Psoas muscle (tissue), 8 donors: ENCODE data around the gene CYB561D2. TPM values are rescaled to one million over a fixed set of nuclear protein-coding genes. Genes with fewer than 3 reads are reported as not detected.

ENCODE experiments used
- ATAC-seq, 4 donors: fragments of 200-7000 bp; cut with Tn5 transposase; one replicate each; pipeline ENCODE4 v1.9.1; 2020; ENCODE audit warnings: moderate library complexity in 3 of 4, mild to moderate bottlenecking in 2 of 4
- DNase-seq, 2 donors: peaks; one replicate each; pipeline ENCODE4 v3.0.0-alpha.2; 2020
- H3K27ac ChIP-seq: fragments of 200-600 bp; one replicate; pipeline ENCODE4 v1.8.0; 2022
- H3K27me3 ChIP-seq, 3 donors: fragments of 200-600 bp in 1 of 3; one replicate each; pipeline versions ENCODE4 v1.6.1 to v1.8.0; 2013 to 2022; ENCODE audit warnings: low read length in 2 of 3, mild to moderate bottlenecking in 2 of 3, moderate library complexity in 1 of 3; ENCODE audit not compliant: insufficient read depth in 3 of 3
- H3K36me3 ChIP-seq, 2 donors: fragments of 200-600 bp in 1 of 2; one replicate each; pipeline versions ENCODE4 v1.6.1 to v1.8.0; 2013 to 2022; ENCODE audit warnings: low read depth in 1 of 2, mild to moderate bottlenecking in 1 of 2, moderate library complexity in 1 of 2; ENCODE audit not compliant: insufficient read depth in 1 of 2
- H3K4me1 ChIP-seq: fragments of 200-600 bp; one replicate; pipeline ENCODE4 v1.8.0; 2022
- H3K4me3 ChIP-seq: fragments of 200-600 bp; one replicate; pipeline ENCODE4 v1.8.0; 2022; ENCODE audit warnings: mild to moderate bottlenecking
- H3K9me3 ChIP-seq: fragments of 200-600 bp; one replicate; pipeline ENCODE4 v1.8.0; 2022
- CTCF ChIP-seq: fragments of 200-600 bp; IDR thresholded peaks from one replicate; pipeline ENCODE4 v1.8.0; 2022; ENCODE audit warnings: antibody characterized with exemption
- WGBS, 3 donors: extraction: QIAGEN DNeasy Blood & Tissue Kit; methylation state at CpG; one replicate each; pipeline versions ENCODE4 v1.1.6 to v1.1.7; 2013; 5-methylcytosine and 5-hydroxymethylcytosine counted together
- intact Hi-C, 2 donors: fragments of 100-400 bp; cut with DNase I; formaldehyde crosslinking; loops; one replicate each; pipeline versions ENCODE4 v1.11.0 to v1.14.2; 2022
- polyA plus RNA-seq, 3 donors: library from polyadenylated mRNA; stranded (reverse); fragments of 200-250 nt; gene quantifications; one replicate each; pipeline ENCODE4 v1.2.3, GENCODE V29; 2013
- total RNA-seq, 4 donors: library from RNA; stranded (reverse); fragmentation: NEBNext Ultra II Directional in 2 of 4; extraction: Animal tissue kit (Norgen Biotek cat#: 25700) in 2 of 4; gene quantifications; one replicate each; pipeline versions ENCODE4 v1.2.1 to v1.2.4, GENCODE V29; 2021 to 2023
- donor health status: healthy with polysubstance abuse.
- donor health status: DM: no; HTN: no; CAD: no; lungs with moderate emphysema.
- donor health status: Bipolar disorder and iron deficiency.
- donor health status: healthy.
- donor health status: DM: yes; HTN: yes; CAD: no.
- donor health status: DM: no; HTN: no; CAD: no.
- donor health status: DM: no; HTN: no; CAD: no.
- donor health status: DM: yes; HTN: yes; CAD: no.

CYB561D2 gene
- total and polyA plus RNA-seq, 7 donors = 5.7 to 34.8 (median 9.2) TPM

GRCh38 chr3:50393061-50393460 is 42.4 kb downstream of the CYB561D2 start:
- DNase-seq (no peak), ATAC-seq (no peak)
- Histone ChIP-seq H3K27ac (no peak overlapping the region), H3K36me3 (no peaks in the 10 kb centered on the region), H3K9me3 (no peaks in the 10 kb centered on the region), H3K4me3 (no peak overlapping the region), H3K27me3 (no peaks in the 10 kb centered on the region), H3K4me1 (peaks cover 17% of the 10 kb centered on the region)
- 76 to 83% (median 81%) methylated on average over 5 of the region's 5 CpGs for WGBS, 3 donors
- intact Hi-C loops = no loop called here
- TF ChIP-seq CTCF = no peak

GRCh38 chr3:50395070-50395860 is 44.6 kb downstream of the CYB561D2 start:
- no peaks in the 10 kb centered on the region for H3K9me3 ChIP-seq
- ATAC-seq (no peak), DNase-seq (no peak)
- H3K27me3 ChIP-seq = no peaks in the 10 kb centered on the region
- 85 to 87% (median 87%) methylated on average over 10 of the region's 10 CpGs for WGBS, 3 donors
- no peak for TF ChIP-seq CTCF
- H3K36me3 ChIP-seq = no peaks in the 10 kb centered on the region
- intact Hi-C loops = no loop called here
- H3K4me1 ChIP-seq = peaks cover 14% of the 10 kb centered on the region
- no peak overlapping the region for H3K27ac ChIP-seq
- no peak overlapping the region for H3K4me3 ChIP-seq

- Histone ChIP-seq H3K4me3 (no peak overlapping the region), H3K27ac (no peak overlapping the region), H3K4me1 (peaks cover 2% of the 10 kb centered on the region), H3K27me3 (no peaks in the 10 kb centered on the region), H3K36me3 (no peaks in the 10 kb centered on the region), H3K9me3 (no peaks in the 10 kb centered on the region)
- TF ChIP-seq CTCF = no peak
- 91 to 97% (median 95%) methylated on average over 10 of the region's 10 CpGs for WGBS, 3 donors
- DNase-seq = no peak
- intact Hi-C loops = no loop called here
- ATAC-seq = no peak
Measured at GRCh38 chr3:50396502-50396901, 45.8 kb downstream of the CYB561D2 start.

- Histone ChIP-seq H3K9me3 (no peaks in the 10 kb centered on the region), H3K27ac (no peak overlapping the region), H3K4me1 (no peaks in the 10 kb centered on the region), H3K4me3 (no peak overlapping the region), H3K27me3 (no peaks in the 10 kb centered on the region), H3K36me3 (no peaks in the 10 kb centered on the region)
- 29 to 57% (median 37%) methylated on average over 5 of the region's 5 CpGs for WGBS, 3 donors
- intact Hi-C loops = no loop called here
- ATAC-seq (no peak), DNase-seq (no peak)
- TF ChIP-seq CTCF = no peak
Measured at GRCh38 chr3:50401978-50402595, 51.4 kb downstream of the CYB561D2 start.

Other genes with a start within 250 kb of the CYB561D2 start
- gene SEMA3F, start 195.5 kb upstream of the CYB561D2 start, total RNA-seq = 10 to 100 TPM in 3 of 4 donors, 1 to 10 TPM in 1; 7.0 to 13.7 (median 12.3) TPM
- 1 to 10 TPM; 4.7 to 7.6 (median 6.8) TPM for gene SEMA3F, start 195.5 kb upstream of the CYB561D2 start, polyA plus RNA-seq
- gene GNAT1, start 159.3 kb upstream of the CYB561D2 start, total RNA-seq = not detected
- gene GNAT1, start 159.3 kb upstream of the CYB561D2 start, polyA plus RNA-seq = not detected
- gene SLC38A3, start 145.6 kb upstream of the CYB561D2 start, total RNA-seq = 10 to 100 TPM in 1 of 4 donors, 1 to 10 TPM in 3; 1.7 to 12.7 (median 5.4) TPM
- gene SLC38A3, start 145.6 kb upstream of the CYB561D2 start, polyA plus RNA-seq = 1 to 10 TPM in 2 of 3 donors, under 1 TPM in 1; 0.12 to 4.5 (median 1.3) TPM
- 10 to 100 TPM; 55.5 to 93.9 (median 74.8) TPM for gene GNAI2, start 114.7 kb upstream of the CYB561D2 start, total RNA-seq
- gene GNAI2, start 114.7 kb upstream of the CYB561D2 start, polyA plus RNA-seq = 10 to 100 TPM; 39.4 to 57.6 (median 50.7) TPM
- 1 to 10 TPM; 3.1 to 6.8 (median 4.3) TPM for gene SEMA3B, start 81.7 kb upstream of the CYB561D2 start, total RNA-seq
- 1 to 10 TPM; 2.1 to 3.4 (median 2.2) TPM for gene SEMA3B, start 81.7 kb upstream of the CYB561D2 start, polyA plus RNA-seq
- gene LSMEM2, start 71.8 kb upstream of the CYB561D2 start, total RNA-seq = 10 to 100 TPM in 1 of 4 donors, 1 to 10 TPM in 2, under 1 TPM in 1; 0.84 to 13.1 (median 1.1) TPM
- gene LSMEM2, start 71.8 kb upstream of the CYB561D2 start, polyA plus RNA-seq = 1 to 10 TPM in 1 of 3 donors, under 1 TPM in 2; 0.61 to 1.6 (median 0.66) TPM
- gene IFRD2, start 58.4 kb upstream of the CYB561D2 start, total RNA-seq = 100 to 1,000 TPM in 3 of 4 donors, 10 to 100 TPM in 1; 77.2 to 145 (median 119) TPM
- gene IFRD2, start 58.4 kb upstream of the CYB561D2 start, polyA plus RNA-seq = 100 to 1,000 TPM; 129 to 175 (median 151) TPM
- gene HYAL3, start 51.5 kb upstream of the CYB561D2 start, total RNA-seq = 1 to 10 TPM in 1 of 4 donors, under 1 TPM in 3; 0.28 to 2.1 (median 0.65) TPM
- 1 to 10 TPM in 2 of 3 donors, under 1 TPM in 1; 0.23 to 3.4 (median 1.2) TPM for gene HYAL3, start 51.5 kb upstream of the CYB561D2 start, polyA plus RNA-seq
- 1 to 10 TPM; 7.9 to 9.7 (median 8.3) TPM for gene NAA80, start 51.5 kb upstream of the CYB561D2 start, total RNA-seq
- 10 to 100 TPM in 1 of 3 donors, 1 to 10 TPM in 2; 6.8 to 12.8 (median 10.0) TPM for gene NAA80, start 51.5 kb upstream of the CYB561D2 start, polyA plus RNA-seq
- 10 to 100 TPM in 3 of 4 donors, 1 to 10 TPM in 1; 8.5 to 20.8 (median 13.7) TPM for gene HYAL1, start 47.3 kb upstream of the CYB561D2 start, total RNA-seq
- gene HYAL1, start 47.3 kb upstream of the CYB561D2 start, polyA plus RNA-seq = 10 to 100 TPM in 2 of 3 donors, 1 to 10 TPM in 1; 9.5 to 15.1 (median 13.8) TPM
- 10 to 100 TPM; 20.6 to 42.8 (median 25.6) TPM for gene HYAL2, start 28.1 kb upstream of the CYB561D2 start, total RNA-seq
- 10 to 100 TPM; 25.3 to 61.7 (median 41.8) TPM for gene HYAL2, start 28.1 kb upstream of the CYB561D2 start, polyA plus RNA-seq
- gene TUSC2, start 22.6 kb upstream of the CYB561D2 start, total RNA-seq = 10 to 100 TPM; 31.5 to 43.6 (median 33.7) TPM
- gene TUSC2, start 22.6 kb upstream of the CYB561D2 start, polyA plus RNA-seq = 100 to 1,000 TPM in 1 of 3 donors, 10 to 100 TPM in 2; 38.0 to 100 (median 84.9) TPM
- gene RASSF1, start 10.0 kb upstream of the CYB561D2 start, total RNA-seq = 10 to 100 TPM; 10.1 to 24.2 (median 14.9) TPM
- 10 to 100 TPM; 33.3 to 84.5 (median 37.9) TPM for gene RASSF1, start 10.0 kb upstream of the CYB561D2 start, polyA plus RNA-seq
- under 1 TPM; 0.24 to 0.99 (median 0.57) TPM for gene ZMYND10, start 5.1 kb upstream of the CYB561D2 start, total RNA-seq
- gene ZMYND10, start 5.1 kb upstream of the CYB561D2 start, polyA plus RNA-seq = under 1 TPM; 0.23 to 0.99 (median 0.51) TPM
- gene NPRL2, start 87 bp upstream of the CYB561D2 start, total RNA-seq = 10 to 100 TPM; 16.1 to 29.5 (median 19.6) TPM
- 10 to 100 TPM; 21.5 to 36.6 (median 21.7) TPM for gene NPRL2, start 87 bp upstream of the CYB561D2 start, polyA plus RNA-seq
- gene TMEM115, start 8.7 kb downstream of the CYB561D2 start, total RNA-seq = 10 to 100 TPM; 20.4 to 29.1 (median 23.2) TPM
- gene TMEM115, start 8.7 kb downstream of the CYB561D2 start, polyA plus RNA-seq = 10 to 100 TPM; 29.7 to 49.6 (median 42.7) TPM
- gene CACNA2D2, start 152.8 kb downstream of the CYB561D2 start, total RNA-seq = 1 to 10 TPM in 2 of 4 donors, under 1 TPM in 2; 0.56 to 1.6 (median 1.2) TPM
- gene CACNA2D2, start 152.8 kb downstream of the CYB561D2 start, polyA plus RNA-seq = under 1 TPM; 0.14 to 0.83 (median 0.77) TPM
- gene C3orf18, start 216.9 kb downstream of the CYB561D2 start, total RNA-seq = 10 to 100 TPM in 3 of 4 donors, 1 to 10 TPM in 1; 7.3 to 30.1 (median 15.2) TPM
- 10 to 100 TPM; 14.0 to 26.3 (median 18.8) TPM for gene C3orf18, start 216.9 kb downstream of the CYB561D2 start, polyA plus RNA-seq
- gene HEMK1, start 218.7 kb downstream of the CYB561D2 start, total RNA-seq = 10 to 100 TPM in 2 of 4 donors, 1 to 10 TPM in 2; 6.1 to 16.2 (median 9.3) TPM
- 10 to 100 TPM in 1 of 3 donors, 1 to 10 TPM in 2; 6.4 to 12.8 (median 10.0) TPM for gene HEMK1, start 218.7 kb downstream of the CYB561D2 start, polyA plus RNA-seq